GM23338 (cell line): ENCODE data around the gene PGC.

Experiments
- CTCF ChIP-seq, 2 experiments: fragments of 200-600 bp in 1 of 2; sonication (generic) in 1 of 2; conservative IDR thresholded peaks; 2 replicates each; pipeline versions ENCODE4 v1.5.1 to v1.6.1; 2016 to 2017; ENCODE audit warnings: antibody characterized with exemption in 2 of 2, low read depth in 2 of 2, mild to moderate bottlenecking in 2 of 2, moderate library complexity in 1 of 2
- EZH2phosphoT487 ChIP-seq: fragments of 200-600 bp; sonication (generic); IDR thresholded peaks from one replicate; pipeline ENCODE4 v1.8.1; 2018; ENCODE audit warnings: antibody characterized with exemption; ENCODE audit not compliant: unreplicated experiment
- JUNB ChIP-seq: IDR thresholded peaks from one replicate; pipeline ENCODE4 v1.6.1; 2016; ENCODE audit warnings: antibody characterized with exemption; ENCODE audit not compliant: unreplicated experiment
- STAT1 ChIP-seq: IDR thresholded peaks from one replicate; pipeline ENCODE4 v1.6.1; 2016; ENCODE audit warnings: antibody characterized with exemption; ENCODE audit not compliant: unreplicated experiment

GRCh38 chr6:41736186-41736733 is 10.9 kb downstream of the PGC start:
- no peak for TF ChIP-seq STAT1
- no peak for TF ChIP-seq JUNB
- no peak for TF ChIP-seq EZH2phosphoT487
- no peak for TF ChIP-seq CTCF (conservative IDR thresholded peaks at IDR 0.05; ENCODE audit: low read depth in 2 of 2)
